ENCODE results near the gene YES1. TPM values are rescaled to one million over a fixed set of nuclear protein-coding genes. Genes with fewer than 3 reads are reported as not detected.

Gene YES1
- total and polyA plus RNA-seq, 2 donors (not counting 3 experiments of a cell fraction or from before 2014, with no cell fraction given): 16.5 to 92.3 TPM

- intact Hi-C loops (cut with micrococcal nuclease): no loop called here
- no peaks in the 10 kb centered on the region for H3K9me3 ChIP-seq (replicated peaks; ENCODE audit: control insufficient read depth, insufficient read depth, low read length)
- H3K4me3 ChIP-seq (replicated peaks in 1 of 3; ENCODE audit: insufficient read depth in 1 of 3, low read depth in 1 of 3, low read length in 3 of 3): no peak overlapping the region
- H3K9ac ChIP-seq (replicated peaks; ENCODE audit: extremely low read depth, insufficient read depth, low read length): no peak overlapping the region
- H3K4me1 ChIP-seq (ENCODE audit: control insufficient read depth, extremely low read depth, insufficient read depth, low read length): peaks cover 10% of the 10 kb centered on the region
- DNase-seq (ENCODE audit: low read depth, low spot score) (no peak), FAIRE-seq (no peak)
- H3K36me3 ChIP-seq (ENCODE audit: control insufficient read depth in 2 of 2, extremely low read depth in 1 of 2, insufficient read depth in 2 of 2, low read length in 2 of 2): no peaks in the 10 kb centered on the region
- no peaks in the 10 kb centered on the region for H3K9me1 ChIP-seq (replicated peaks; ENCODE audit: control insufficient read depth, extremely low read depth, insufficient read depth, low read length)
- peak overlapping the region; percentile 18 for H2AFZ ChIP-seq (ENCODE audit: low read depth, low read length)
- dilution Hi-C loops (cut with MboI; ENCODE audit: extremely low pct_ligation_motif_present, low sequenced_read_pairs): loop anchor here (25.0 kb wide), 1 partner anchor 89 kb away; no protein-coding TSS in a partner anchor
- H3K4me2 ChIP-seq (ENCODE audit: insufficient read depth, low read length): no peak overlapping the region
- CTCF ChIA-PET: interaction anchor here (1.1 to 4.1 kb wide), 3 partner anchors 12 to 202 kb away, joined by 3 to 24 read pairs (median 4); partner anchors contain the start of gene YES1
- BruUV-seq (replicated peaks): no TSS peak
- no peak for TF ChIP-seq MAX (IDR thresholded peaks at IDR 0.05; ENCODE audit: insufficient read depth, insufficient read length)
- TF ChIP-seq MYC (IDR thresholded peaks at IDR 0.05; ENCODE audit: low read depth, low read length): no peak
- TF ChIP-seq POLR2AphosphoS5 (IDR thresholded peaks at IDR 0.05; ENCODE audit: insufficient read depth, low read depth, low read length): no peak
- POLR2A ChIA-PET: no interaction called here
- H4K20me1 ChIP-seq (replicated peaks; ENCODE audit: control insufficient read depth, extremely low read depth, insufficient read depth, low read length): no peaks in the 10 kb centered on the region
- no peaks in the 10 kb centered on the region for H3K79me2 ChIP-seq (ENCODE audit: control insufficient read depth, insufficient read depth, low read length)
- no peaks in the 10 kb centered on the region for H3K27me3 ChIP-seq (ENCODE audit: control insufficient read depth in 2 of 2, insufficient read depth in 2 of 2, low read length in 2 of 2)
- no peak overlapping the region for H3K27ac ChIP-seq (ENCODE audit: insufficient read depth, low read depth, low read length)
Measured at GRCh38 chr18:825891-826585, 14.0 kb upstream of the YES1 start.

- Histone ChIP-seq H3K79me2 (ENCODE audit: control insufficient read depth, insufficient read depth, low read length) (no peaks in the 10 kb centered on the region), H3K9me1 (replicated peaks; ENCODE audit: control insufficient read depth, extremely low read depth, insufficient read depth, low read length) (no peaks in the 10 kb centered on the region), H3K9ac (replicated peaks; ENCODE audit: extremely low read depth, insufficient read depth, low read length) (no peak overlapping the region), H3K4me2 (ENCODE audit: insufficient read depth, low read length) (no peak overlapping the region), H3K27me3 (ENCODE audit: control insufficient read depth in 2 of 2, insufficient read depth in 2 of 2, low read length in 2 of 2) (no peaks in the 10 kb centered on the region), H3K4me1 (ENCODE audit: control insufficient read depth, extremely low read depth, insufficient read depth, low read length) (peaks cover 9% of the 10 kb centered on the region), H4K20me1 (replicated peaks; ENCODE audit: control insufficient read depth, extremely low read depth, insufficient read depth, low read length) (no peaks in the 10 kb centered on the region), H3K9me3 (replicated peaks; ENCODE audit: control insufficient read depth, insufficient read depth, low read length) (no peaks in the 10 kb centered on the region), H3K36me3 (ENCODE audit: control insufficient read depth in 2 of 2, extremely low read depth in 1 of 2, insufficient read depth in 2 of 2, low read length in 2 of 2) (no peaks in the 10 kb centered on the region), H3K4me3 (replicated peaks in 1 of 3; ENCODE audit: insufficient read depth in 1 of 3, low read depth in 1 of 3, low read length in 3 of 3) (no peak overlapping the region), H2AFZ (ENCODE audit: low read depth, low read length) (no peak overlapping the region), H3K27ac (ENCODE audit: insufficient read depth, low read depth, low read length) (no peak overlapping the region)
- intact Hi-C loops (cut with micrococcal nuclease): no loop called here
- ChIA-PET CTCF (interaction anchor here (1.1 to 4.1 kb wide), 3 partner anchors 10 to 200 kb away, joined by 3 to 24 read pairs (median 4); partner anchors contain the start of gene YES1), POLR2A (no interaction called here)
- TF ChIP-seq EZH2 (IDR thresholded peaks at IDR 0.05; ENCODE audit: borderline replicate concordance, low read depth, low read length, severe bottlenecking) (no peak), JUN (IDR thresholded peaks at IDR 0.05; ENCODE audit: borderline replicate concordance, insufficient read depth, insufficient read length, low read depth) (no peak), MYC (IDR thresholded peaks at IDR 0.05; ENCODE audit: low read depth, low read length) (no peak), GATA2 (IDR thresholded peaks at IDR 0.05; ENCODE audit: insufficient read depth, insufficient read length, low read depth, low read length) (no peak), MAX (IDR thresholded peaks at IDR 0.05; ENCODE audit: insufficient read depth, insufficient read length) (no peak), POLR2A (IDR thresholded peaks at IDR 0.05; ENCODE audit: low read depth, low read length) (no peak), FOS (IDR thresholded peaks at IDR 0.05; ENCODE audit: borderline replicate concordance, insufficient read depth, low read length) (no peak), CTCF (IDR thresholded peaks at IDR 0.05; ENCODE audit: extremely low read depth in 1 of 2, insufficient read depth in 1 of 2, low read depth in 1 of 2, low read length in 2 of 2) (no peak), POLR2AphosphoS5 (IDR thresholded peaks at IDR 0.05; ENCODE audit: insufficient read depth, low read depth, low read length) (no peak)
- no peak for DNase-seq (ENCODE audit: low read depth, low spot score)
- FAIRE-seq: no peak
- BruUV-seq (replicated peaks): no TSS peak
- dilution Hi-C loops (cut with MboI; ENCODE audit: extremely low pct_ligation_motif_present, low sequenced_read_pairs): no loop called here
Measured at GRCh38 chr18:824179-824578, 12.1 kb upstream of the YES1 start.

Measured in endothelial cell of umbilical vein (primary cell).